Lung microvascular endothelial cell (primary cell): ENCODE data around the gene LRIT2. TPM values are rescaled to one million over a fixed set of nuclear protein-coding genes. Genes with fewer than 3 reads are reported as not detected.

ENCODE experiments used
- DNase-seq, 2 donors: peaks; one replicate each; pipeline versions ENCODE4 v3.0.0 to v3.0.0-alpha.2; 2010; ENCODE audit warnings: low read depth in 2 of 2
- total RNA-seq: library from RNA; depleted of rRNA; stranded (reverse); fragments of >200 nt; gene quantifications from 2 replicates; pipeline ENCODE4 v1.2.1, GENCODE V29; 2014

LRIT2 gene
- total RNA-seq, 1 donor from 2014 or later = not detected

DNA sequence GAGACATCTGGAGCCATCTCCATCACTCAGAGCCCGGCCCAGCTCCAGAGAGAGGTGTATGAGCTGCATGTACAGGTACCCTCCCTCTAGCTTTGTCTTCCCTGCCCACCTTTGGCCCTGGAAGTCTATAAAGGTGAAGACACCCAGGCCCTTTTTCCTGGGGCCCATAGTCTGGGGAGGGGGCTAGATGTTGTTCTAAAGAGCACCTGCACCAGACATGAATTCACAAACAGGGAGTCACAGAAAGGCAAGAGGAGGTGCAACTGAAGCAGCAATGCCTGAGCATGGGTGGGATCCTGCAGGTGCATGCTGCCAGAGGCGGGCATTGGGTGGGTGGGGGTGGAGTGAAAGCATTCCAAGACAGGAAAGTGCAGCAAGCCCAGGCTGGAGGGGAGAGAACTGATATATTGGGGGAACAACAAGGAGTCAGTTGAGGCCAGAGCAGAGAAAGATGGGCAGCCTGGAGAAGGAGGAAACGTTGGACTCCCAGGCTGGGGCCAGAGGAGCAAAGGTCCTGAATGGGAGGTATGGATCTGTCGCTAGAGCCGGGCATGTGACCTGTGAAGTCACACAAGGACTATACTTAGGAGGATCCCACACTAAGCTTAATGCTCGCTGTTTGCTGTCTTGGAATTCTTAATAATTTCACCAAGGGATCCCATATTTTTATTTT lies 19.4 kb downstream of the LRIT2 start:
- DNase-seq = no peak

DNA sequence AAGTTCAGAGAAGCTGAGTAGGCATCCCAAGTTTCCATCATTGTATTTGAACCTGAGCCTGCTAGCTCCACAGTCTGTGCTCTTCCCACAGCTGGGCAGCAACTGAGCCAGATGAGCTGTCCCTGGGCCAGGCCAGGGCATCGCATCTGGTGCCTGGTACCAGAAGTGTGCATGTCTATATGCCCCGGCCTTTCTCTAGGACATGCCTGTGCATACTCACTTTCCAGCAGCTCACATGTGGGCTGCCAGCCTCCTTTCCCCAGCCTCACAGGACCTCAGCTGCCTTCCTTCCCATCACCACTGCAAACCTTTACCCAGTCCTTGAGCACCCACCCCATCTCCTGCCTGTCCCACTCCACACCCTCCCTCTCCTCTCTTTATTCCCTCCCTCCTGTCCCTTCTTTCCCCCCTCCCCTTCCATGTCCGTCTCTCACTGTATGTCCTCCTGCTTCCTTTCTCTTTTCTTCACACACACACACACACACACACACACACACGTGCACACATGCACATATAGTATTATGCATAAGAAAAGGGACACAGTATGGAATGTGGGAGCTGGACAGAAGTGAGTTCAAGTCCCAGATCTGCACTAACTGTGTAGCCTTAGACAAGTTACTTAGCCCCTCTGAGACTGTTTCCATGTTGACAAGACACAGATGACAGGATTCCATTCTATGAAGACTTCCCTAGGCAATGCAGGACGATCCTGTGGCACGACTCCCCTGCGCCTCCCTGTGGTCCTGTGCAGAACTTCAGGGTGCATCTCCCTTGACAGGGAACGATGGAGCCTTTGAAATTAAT lies 20.1 kb downstream of the LRIT2 start:
- peak; percentile 57 to 62 for DNase-seq

DNA sequence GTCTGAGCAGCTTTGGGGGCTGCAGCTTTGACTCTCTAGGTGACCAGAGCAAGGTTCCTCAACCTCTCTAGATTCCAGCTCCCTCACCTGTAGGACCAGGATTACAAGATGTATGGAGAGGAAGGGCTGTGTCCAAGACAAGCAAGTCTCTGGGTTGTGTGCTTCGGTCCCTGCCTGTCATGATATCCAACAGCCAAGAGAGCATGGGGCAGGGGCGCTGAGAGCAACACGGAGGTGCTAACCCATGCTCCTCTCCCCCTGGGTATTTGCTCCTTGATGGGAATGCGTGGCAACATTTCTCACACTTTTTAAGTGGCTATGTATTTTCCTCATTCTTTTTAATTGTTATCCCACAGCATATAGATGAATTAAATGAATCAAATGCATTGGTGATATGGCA lies 20.7 kb downstream of the LRIT2 start:
- no peak for DNase-seq

- peak in 1 of 2 donors; percentile 12 for DNase-seq
Measured at GRCh38 chr10:84204122-84204521, 21.2 kb downstream of the LRIT2 start.

GRCh38 chr10:84202349-84202748 lies 23.0 kb downstream of the LRIT2 start:
- no peak for DNase-seq

- no peak for DNase-seq
Measured at GRCh38 chr10:84201682-84202081, 23.7 kb downstream of the LRIT2 start.

DNA sequence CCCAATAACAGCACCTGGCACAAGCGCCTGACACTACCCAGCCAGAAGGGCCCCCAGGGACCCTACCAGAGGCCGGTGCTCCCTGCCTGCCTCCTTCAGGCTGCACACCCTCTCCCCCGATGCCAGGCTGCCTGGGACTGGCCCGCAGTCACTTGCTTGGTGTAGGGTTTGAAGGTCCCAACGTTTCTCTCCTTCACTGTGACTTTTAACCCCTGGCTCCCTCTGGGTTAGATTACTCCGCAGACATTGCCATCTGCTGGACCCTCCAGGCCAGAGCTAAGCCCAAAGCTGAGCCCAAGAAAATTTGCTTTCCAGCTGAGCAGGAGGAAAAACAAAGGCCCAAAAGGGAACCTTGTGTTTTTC lies 24.1 kb downstream of the LRIT2 start:
- DNase-seq = no peak

DNA sequence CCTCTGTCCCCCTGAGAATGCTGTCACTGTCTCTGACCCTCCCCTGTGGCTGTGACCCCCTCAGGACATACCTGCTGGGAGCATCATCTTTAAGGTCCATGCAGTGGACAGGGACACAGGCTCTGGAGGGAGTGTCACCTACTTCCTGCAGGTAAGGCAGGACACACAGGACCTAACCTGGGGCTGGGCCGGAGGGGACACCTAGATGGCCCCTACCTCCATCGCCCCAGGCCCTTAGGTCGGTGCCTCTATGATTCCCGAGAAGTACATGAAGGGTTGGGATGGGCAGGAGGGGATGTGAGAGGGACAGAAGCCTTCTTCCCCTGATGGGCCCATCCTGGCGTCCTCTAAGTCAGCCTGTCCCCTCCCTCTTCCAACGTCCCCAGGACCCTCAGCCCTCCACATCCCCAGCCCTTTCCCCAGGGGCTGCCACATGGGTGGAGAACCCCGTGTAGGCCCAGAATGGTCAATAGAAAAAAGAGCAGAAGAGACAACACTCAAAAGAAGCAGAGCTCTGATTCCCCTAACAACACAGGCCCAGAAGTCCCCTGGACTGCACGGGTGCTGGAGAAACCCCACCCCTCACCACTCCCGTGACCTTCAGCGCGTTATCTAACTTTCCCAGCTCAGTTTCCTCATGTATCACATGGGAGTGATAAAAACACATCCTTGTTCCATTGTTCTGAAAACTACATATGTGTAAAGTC lies 24.7 kb downstream of the LRIT2 start:
- peak in 1 of 2 donors; percentile 20 for DNase-seq

GRCh38 chr10:84198206-84198915 lies 27.0 kb downstream of the LRIT2 start:
- DNase-seq = no peak

- DNase-seq = no peak
Measured at GRCh38 chr10:84197643-84198042, 27.7 kb downstream of the LRIT2 start.

GRCh38 chr10:84196941-84197340 lies 28.4 kb downstream of the LRIT2 start:
- no peak for DNase-seq

- no peak for DNase-seq
Measured at GRCh38 chr10:84196083-84196482, 29.3 kb downstream of the LRIT2 start.

GRCh38 chr10:84195044-84195830 lies 30.1 kb downstream of the LRIT2 start:
- DNase-seq = no peak

DNA sequence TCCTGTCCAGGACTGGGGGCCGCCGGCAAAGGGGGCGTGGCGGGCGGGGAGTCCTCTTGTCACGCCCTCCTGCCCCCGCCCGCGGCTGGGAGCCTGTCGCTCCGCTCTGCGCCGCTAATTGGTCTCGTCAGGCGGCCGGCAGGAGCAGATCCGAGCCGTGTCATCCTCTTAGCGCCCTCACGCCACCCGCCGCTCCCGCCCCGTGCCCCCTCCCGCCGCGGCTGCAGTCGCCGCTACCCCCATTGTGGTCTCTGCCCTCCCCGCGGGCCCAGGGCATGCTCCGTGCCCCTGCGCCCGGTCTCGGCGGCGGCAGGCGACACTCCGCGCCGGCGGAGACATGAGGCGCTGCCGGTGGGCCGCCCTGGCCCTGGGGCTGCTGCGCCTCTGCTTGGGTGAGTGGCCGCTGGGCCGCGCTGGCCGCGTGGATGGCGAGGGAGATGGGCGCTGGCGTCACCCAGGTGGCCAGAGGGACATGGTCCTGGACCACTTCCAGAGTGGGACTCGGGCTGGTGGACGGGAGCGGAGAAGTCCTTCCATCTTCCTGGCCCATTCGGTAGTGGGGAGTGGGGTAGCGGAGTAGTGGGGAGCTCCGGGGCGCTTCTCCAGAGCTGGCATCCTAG lies 30.8 kb downstream of the LRIT2 start, which contains the start of gene CDHR1:
Gene CDHR1 (plus strand): TSS at position 114 of the 620 bp plus-strand sequence. CDS start 224 bp downstream, at position 338.
- peak in 1 of 2 donors; percentile 29 for DNase-seq

DNA sequence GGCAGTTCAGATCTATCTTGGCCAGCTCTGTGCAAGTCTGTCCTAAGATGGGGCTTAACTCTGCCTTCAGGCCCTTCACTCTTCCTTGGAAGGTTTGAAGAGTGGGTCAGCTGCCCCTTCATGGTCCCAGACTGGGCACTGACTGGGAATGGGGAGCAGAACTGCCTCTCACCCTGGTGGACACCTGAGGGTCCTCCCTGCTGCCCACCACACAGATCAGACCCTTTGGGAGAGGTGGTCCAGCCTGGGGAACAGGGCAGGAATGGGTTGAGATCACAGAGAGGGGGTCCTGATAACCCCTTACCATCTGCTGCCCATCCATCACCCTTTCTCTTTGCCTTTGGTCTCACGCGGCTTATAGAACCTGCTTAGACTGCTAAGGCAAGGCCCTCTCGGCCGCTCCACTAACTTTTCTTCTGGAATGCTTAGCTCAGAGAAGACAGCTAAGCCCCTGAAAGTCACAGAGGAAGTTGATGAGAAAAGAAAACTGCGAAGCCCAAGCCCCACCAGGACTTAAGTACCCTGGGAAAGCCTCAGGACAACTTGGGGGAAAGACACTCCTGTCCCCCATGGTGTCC lies 31.4 kb downstream of the LRIT2 start:
- DNase-seq = no peak

- DNase-seq = no peak
Measured at GRCh38 chr10:84193327-84193726, 32.0 kb downstream of the LRIT2 start.

- no peak for DNase-seq
Measured at GRCh38 chr10:84191106-84191505, 34.2 kb downstream of the LRIT2 start.

DNA sequence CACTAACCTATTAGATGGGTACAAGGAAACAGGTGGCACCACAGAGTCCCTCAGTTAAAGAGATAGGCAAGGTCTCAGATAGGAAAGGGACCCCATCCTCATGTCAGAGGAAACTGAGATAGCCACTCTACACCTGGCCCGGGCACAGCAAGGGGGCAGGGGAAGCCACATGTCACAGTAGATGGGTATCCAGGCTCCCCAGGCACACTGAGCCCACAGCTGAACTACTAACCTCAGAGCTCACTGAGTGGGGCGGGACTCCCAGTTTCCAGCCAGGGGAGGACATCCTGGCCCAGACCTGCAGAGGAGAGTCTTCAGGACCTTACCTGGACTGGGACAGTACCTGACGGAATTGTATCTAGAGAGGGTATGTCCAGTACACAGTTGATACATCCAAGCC lies 34.7 kb downstream of the LRIT2 start:
- no peak for DNase-seq

- DNase-seq = no peak
Measured at GRCh38 chr10:84188815-84189214, 36.5 kb downstream of the LRIT2 start.
